ENCODE results near the gene CFDP1.

- no peak for TF ChIP-seq GLI4 (tag by site-specific recombination; IDR thresholded peaks at IDR 0.05)
- TF ChIP-seq EGR2 (tag by site-specific recombination; IDR thresholded peaks at IDR 0.05; ENCODE audit: low read depth): no peak
- no peak for TF ChIP-seq REST (tag by site-specific recombination; IDR thresholded peaks at IDR 0.05)
- no peak for TF ChIP-seq ZNF140 (tag by site-specific recombination; IDR thresholded peaks at IDR 0.05)
- no peak for TF ChIP-seq ZNF239 (tag by site-specific recombination; IDR thresholded peaks at IDR 0.05)
- no peak for TF ChIP-seq ZBTB1 (tag by site-specific recombination; IDR thresholded peaks at IDR 0.05)
- TF ChIP-seq ZNF501 (tag by site-specific recombination; IDR thresholded peaks at IDR 0.05): no peak
- TF ChIP-seq REPIN1 (tag by site-specific recombination; IDR thresholded peaks at IDR 0.05; ENCODE audit: low read depth): no peak
Observed at GRCh38 chr16:75293173-75293572, 140.1 kb downstream of the CFDP1 start.
